ENCODE results near the gene MFSD11.

- TF ChIP-seq POLR2AphosphoS5 (IDR thresholded peaks at IDR 0.05; ENCODE audit: borderline replicate concordance, low read depth, low read length) (no peak), EZH2 (IDR thresholded peaks at IDR 0.05) (no peak), FOXP2 (optimal IDR thresholded peaks at IDR 0.05; ENCODE audit: control extremely low read depth, extremely low read length, insufficient read depth) (no peak)
These were observed 55.9 kb downstream of the MFSD11 start for GRCh38 chr17:76793775-76794174.

Data from SK-N-MC (cell line).